Measurements from ENCODE around the gene TCEAL3.
"Not testable (repeated sequence)": the region's sequence is repeated elsewhere in the genome, so short reads cannot be mapped to it uniquely, and the experiment has no call there.

TCEAL3 gene

DNA sequence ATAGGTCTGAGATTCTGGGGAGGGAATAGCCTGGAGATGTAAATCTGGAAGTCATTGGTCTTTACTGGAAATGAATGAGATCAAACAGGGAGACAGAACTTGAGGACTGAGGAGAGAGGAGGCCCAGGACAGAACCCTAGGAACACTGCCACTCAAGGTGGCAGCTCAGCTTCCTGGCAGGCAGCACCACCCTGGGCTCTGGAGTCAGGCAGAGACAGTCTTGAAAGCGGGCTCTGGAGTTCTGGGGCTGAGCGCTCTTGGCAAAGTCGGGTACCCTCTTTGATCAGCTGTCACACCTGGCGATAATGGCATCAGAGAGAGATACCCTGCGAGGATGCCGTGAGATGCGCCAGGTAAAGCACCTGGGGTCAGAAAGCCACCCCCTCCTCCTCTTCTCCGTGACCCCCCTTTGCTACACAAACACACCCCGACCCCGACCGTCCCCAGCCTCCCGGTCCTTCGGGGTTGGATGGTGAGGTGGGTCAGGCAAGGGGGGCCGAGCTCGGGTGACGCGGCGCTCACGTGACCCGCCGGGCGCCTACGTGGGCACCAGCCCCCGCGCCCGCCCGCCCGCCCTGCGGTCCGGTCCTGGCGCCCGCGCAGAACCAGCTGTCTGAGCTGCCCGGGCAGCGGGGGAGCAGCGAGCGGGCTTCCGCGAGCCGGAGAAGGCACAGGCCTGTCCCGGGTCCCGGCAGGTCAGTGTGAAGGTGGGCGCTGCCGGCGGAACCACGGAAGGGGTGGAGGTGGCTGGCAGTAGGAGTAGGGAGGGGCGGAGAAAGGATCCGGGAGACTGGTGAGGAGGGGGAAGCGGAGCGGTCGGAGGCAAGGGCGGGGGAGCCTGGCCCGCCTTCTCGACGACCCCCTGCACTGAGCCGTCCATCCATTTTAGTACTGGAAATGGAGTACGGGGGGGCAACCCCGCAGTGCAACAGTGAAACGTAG lies at the start of gene TCEAL3:
TCEAL3 (plus strand) TSS at position 600 of the 942 bp plus-strand sequence. CDS start 1,102 bp downstream, outside the sequence.
- DNase-seq (ENCODE audit: low read depth in 2 of 2), result no peak

GRCh38 chrX:103560256-103560655 lies 47.5 kb upstream of the TCEAL3 start:
- no peak for DNase-seq (ENCODE audit: low read depth in 2 of 2)

- no peak for DNase-seq (ENCODE audit: low read depth in 2 of 2)
Observed at GRCh38 chrX:103562801-103563200, 45.0 kb upstream of the TCEAL3 start.

DNA sequence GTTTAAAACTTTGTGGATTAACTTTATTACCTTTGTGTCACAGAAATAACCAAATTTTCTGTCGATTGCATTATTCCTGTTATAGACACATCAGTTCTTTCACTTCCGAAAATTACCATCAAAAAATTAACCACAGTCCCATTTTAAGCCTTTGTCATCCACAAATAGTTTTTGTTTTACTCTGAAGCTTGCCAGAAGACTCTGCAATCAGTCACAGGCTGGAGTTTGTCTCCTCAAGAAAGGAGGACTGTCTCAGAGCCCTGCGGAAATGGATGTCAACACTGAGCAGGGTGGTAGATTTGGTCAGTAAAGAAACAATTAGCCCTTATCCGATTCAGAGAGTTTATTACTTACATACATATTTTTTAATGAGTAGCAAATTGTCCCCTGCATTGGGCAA lies 42.6 kb upstream of the TCEAL3 start:
- DNase-seq (ENCODE audit: low read depth in 2 of 2), result no peak

DNA sequence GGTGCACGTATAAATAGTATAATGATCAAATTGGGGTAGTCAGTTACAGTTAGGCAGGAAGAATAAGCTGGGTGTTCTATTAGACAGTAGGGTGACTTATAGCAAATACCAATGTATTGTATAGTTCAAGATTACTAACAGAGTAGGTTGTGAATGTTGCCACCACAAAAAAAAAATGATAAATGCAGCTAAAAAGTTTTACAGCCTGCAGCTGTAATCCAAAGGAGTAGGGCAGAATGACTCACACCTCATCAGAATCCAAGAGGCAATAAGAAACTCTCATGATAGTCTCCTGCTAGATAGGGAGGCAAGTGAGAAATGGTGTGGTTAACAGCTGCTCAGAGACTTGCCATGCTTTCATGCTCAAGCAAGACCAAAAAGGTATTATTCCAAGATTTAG lies 42.0 kb upstream of the TCEAL3 start:
- no peak for DNase-seq (ENCODE audit: low read depth in 2 of 2)

- DNase-seq (ENCODE audit: low read depth in 2 of 2), result no peak
Observed at GRCh38 chrX:103571121-103571520, 36.6 kb upstream of the TCEAL3 start.

GRCh38 chrX:103571726-103572125 lies 36.0 kb upstream of the TCEAL3 start:
- no peak for DNase-seq (ENCODE audit: low read depth in 2 of 2)

- no peak for DNase-seq (ENCODE audit: low read depth in 2 of 2)
Observed at GRCh38 chrX:103573202-103573601, 34.6 kb upstream of the TCEAL3 start.

DNA sequence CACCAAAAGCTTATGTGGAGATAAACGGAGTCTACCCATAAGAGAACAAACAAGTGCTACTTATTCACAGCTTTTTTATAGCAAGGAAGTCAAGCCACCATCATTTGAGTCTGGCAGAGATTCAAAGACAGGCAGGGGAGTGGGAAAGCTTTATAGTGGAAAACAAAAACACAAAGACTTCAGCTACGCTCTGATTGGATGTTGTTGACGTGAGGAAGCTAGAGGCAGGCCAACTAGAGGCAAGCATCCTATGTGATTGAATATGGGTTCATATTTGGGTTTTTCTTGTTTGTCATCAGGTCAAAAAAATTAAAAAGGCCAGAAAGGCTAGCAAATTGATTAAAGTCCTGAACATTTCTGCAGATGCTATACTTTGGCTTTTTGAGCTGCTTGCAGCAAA lies 23.2 kb upstream of the TCEAL3 start:
- DNase-seq (ENCODE audit: low read depth in 2 of 2), result no peak

DNA sequence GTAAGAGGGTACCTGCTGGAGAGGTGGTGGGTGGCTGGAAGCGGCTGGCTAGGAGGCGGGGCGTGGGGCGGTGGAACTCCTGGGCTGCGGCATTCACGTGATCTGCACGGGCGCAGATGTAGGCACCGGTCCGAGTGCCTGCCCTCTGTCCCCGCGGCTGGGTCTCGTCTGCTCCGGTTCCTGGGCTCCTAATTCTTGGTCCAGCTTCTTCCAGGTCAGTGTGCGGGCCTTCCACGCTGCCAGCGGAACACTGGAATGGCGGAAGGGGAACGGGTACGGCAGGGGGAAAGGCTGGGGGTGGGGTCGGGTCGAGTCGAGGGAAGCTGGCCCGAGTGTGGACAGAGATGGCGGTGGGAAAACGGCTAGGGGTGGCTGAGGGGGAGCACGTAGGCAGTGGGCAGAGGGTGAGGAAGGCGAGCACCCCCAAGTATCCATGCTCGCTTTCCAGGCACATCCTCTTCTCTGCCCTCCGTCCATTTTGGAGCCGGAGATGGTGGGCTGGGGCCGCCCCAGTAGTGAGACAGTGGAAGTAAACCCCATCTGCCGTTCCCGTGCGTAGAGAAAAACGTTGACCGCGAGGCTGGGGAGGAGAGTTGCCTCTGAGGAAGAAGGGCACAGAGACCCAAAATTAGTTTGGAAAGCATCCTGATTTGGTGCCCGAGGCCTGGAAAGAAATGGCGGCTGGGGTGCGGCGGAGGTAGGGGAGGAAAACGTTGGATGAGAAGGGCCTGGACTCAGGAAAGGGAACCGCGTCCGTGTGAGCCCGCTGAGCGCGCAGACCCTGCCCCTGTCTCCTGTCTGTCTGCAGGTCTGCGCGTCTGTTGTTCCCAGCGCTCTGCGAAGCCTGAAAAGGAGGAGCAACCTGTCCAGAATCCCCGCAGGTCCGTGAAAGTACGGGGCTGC lies 22.1 kb upstream of the TCEAL3 start, which contains the start of gene TCEAL4:
TCEAL4 (plus strand) TSS at position 105 of the 903 bp plus-strand sequence. CDS start 1,161 bp downstream, outside the sequence.
- DNase-seq (ENCODE audit: low read depth in 2 of 2), result peak; percentile 18 to 30

DNA sequence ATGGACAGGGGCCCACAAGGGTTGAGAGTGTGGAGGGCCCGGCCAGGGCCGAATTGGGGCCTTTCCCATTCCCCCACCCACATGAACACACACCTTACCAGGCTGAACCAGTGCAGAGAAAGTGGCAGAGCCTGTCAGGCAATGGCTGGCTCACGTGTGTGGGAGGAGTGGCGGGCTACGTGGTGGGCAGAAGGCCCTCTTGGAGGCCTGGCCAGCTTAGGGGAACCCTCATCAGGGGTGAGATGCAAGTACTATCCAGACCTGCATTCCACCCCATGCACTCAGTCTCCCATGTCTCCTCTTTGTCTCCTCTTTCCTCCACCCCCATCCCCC lies 21.5 kb upstream of the TCEAL3 start:
- no peak for DNase-seq (ENCODE audit: low read depth in 2 of 2)

- no peak for DNase-seq (ENCODE audit: low read depth in 2 of 2)
Observed at GRCh38 chrX:103586659-103587058, 21.1 kb upstream of the TCEAL3 start.

GRCh38 chrX:103592295-103592694 lies 15.5 kb upstream of the TCEAL3 start:
- DNase-seq (ENCODE audit: low read depth in 2 of 2), result not testable (repeated sequence)

DNA sequence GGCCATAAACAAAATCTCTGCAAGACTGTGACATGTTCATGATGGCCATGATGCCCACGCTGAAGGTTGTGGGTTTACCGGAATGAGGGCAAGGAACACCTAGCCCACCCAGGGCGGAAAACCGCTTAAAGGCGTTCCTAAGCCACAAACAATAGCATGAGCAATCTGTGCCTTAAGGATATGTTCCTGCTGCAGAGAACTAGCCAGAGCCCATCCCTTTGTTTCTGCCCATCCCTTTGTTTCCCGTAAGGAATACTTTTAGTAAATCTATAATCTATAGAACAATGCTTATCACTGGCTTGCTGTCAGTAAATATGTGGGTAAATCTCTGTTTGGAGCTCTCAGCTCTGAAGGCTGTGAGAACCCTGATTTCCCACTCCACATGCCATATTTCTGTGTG lies 12.6 kb upstream of the TCEAL3 start:
- not testable (repeated sequence) for DNase-seq (ENCODE audit: low read depth in 2 of 2)

DNA sequence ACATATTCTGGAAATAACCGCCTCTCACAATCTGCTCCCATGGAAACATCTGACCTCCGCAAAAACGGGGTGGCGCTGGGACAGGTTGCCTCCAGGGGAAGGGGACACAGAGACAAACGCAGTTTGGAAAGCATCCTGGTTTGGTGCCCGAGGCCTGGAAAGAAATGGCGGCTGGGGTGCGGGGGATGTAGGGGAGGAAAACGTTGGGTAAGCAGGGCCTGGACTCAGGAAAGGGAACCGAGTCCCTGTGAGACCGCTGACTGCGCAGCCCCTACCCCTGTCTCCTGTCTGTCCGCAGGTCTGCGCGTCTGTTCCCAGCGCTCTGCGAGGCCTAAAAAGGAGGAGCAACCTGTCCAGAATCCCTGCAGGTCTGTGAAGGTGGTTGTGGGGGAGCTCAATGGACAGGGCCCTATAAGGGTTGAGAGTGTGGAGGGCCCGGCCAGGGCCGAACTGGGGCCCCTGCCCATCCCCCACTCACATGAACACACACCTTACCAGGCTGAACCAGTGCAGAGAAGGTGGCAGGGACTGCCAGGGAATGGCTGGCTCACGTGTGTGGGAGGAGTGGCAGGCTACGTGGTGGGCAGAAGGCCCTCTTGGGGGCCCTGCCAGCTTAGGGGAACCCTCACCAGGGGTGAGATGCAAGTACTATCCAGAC lies 672 bp downstream of the TCEAL3 start:
- no peak for DNase-seq (ENCODE audit: low read depth in 2 of 2)

DNA sequence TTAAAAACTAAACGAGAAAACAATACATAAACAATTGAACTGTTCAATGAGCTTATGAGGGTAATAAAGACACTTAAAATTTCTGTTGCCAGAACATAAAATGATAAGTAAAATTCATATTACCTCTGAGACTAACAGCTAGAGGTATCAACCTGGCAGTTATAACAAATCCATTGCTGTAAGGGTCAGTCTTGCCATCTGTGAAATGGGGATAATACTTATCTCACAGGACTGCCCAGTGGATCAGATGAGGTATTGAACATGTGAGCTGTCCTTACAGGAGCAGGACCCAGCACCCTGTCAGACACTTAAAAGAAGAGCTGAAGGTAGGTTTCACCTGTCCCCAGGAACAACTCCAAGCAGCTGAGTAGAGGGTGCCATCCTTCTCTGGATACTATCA lies 2.5 kb downstream of the TCEAL3 start:
- no peak for DNase-seq (ENCODE audit: low read depth in 2 of 2)

GRCh38 chrX:103613362-103613890 lies 5.7 kb downstream of the TCEAL3 start:
- no peak for DNase-seq (ENCODE audit: low read depth in 2 of 2)

DNA sequence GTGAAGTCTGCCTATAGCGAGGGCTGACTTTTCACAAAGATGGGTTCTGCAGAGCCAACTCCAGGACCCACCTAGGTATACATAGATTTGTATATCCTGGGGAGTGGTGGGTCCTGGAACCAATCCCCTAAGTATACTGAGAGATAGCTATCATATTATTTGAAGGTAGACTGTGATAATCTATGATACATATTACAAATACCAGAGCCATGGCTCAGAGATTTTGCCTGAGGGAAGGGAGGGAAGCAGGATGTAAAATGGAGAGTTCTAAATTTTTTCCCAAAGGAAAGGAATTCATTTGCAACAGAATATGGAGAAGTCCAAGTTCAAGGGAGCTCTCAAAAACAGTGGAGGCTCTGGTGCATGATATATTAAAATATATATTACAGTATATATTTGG lies 7.2 kb downstream of the TCEAL3 start:
- no peak for DNase-seq (ENCODE audit: low read depth in 2 of 2)

- DNase-seq (ENCODE audit: low read depth in 2 of 2), result no peak
Observed at GRCh38 chrX:103615781-103616371, 8.1 kb downstream of the TCEAL3 start.

- no peak for DNase-seq (ENCODE audit: low read depth in 2 of 2)
Observed at GRCh38 chrX:103616676-103617186, 9.0 kb downstream of the TCEAL3 start.

DNA sequence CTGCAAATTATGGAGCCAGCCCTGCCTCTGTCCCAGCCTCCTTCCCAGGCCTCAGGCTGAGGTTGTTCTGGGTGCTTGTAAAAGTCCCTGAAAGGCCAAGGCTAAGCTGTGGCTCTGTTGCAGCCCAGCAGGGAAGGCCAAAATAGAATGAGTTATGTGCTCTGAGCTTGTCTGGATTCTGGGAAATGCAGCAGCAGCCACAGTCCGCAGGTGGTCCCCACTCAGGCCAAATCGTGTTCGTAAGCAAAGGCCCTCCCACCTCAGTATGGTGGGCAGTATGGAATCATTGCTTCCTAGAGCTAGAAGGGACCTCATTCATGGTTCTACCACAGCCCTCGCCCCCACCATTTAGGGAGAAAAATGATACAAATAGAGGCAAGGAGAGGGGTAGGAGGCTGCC lies 16.3 kb downstream of the TCEAL3 start:
- DNase-seq (ENCODE audit: low read depth in 2 of 2), result no peak

Measured in stimulated activated CD4-positive, alpha-beta T cell treated with anti-CD3 and anti-CD28 coated beads, Interleukin-1b, Interleukin-23, amount 100 ng/mL, for 4 hours (primary cell).